Brain microvascular endothelial cell (primary cell): ENCODE measurements around the gene ZNF304.
A peak's percentile ranks its signal among the peaks of the same experiment; 100 is the strongest.

Experiments
- DNase-seq: peaks from one replicate; pipeline ENCODE4 v3.0.0-alpha.2; 2020
- H3K27ac ChIP-seq: fragments of 250-450 bp; sonication (Bioruptor Pico); 2 replicates; pipeline ENCODE4 v1.5.1; 2020; ENCODE audit warnings: mild to moderate bottlenecking, moderate library complexity
- H3K27me3 ChIP-seq: fragments of 250-450 bp; sonication (Bioruptor Pico); replicated peaks from 2 replicates; pipeline ENCODE4 v1.5.1; 2020; ENCODE audit warnings: mild to moderate bottlenecking
- H3K36me3 ChIP-seq: fragments of 250-450 bp; sonication (Bioruptor Pico); replicated peaks from 2 replicates; pipeline ENCODE4 v1.5.1; 2020; ENCODE audit warnings: mild to moderate bottlenecking
- H3K4me3 ChIP-seq: 2 replicates; pipeline ENCODE4 v1.5.1; 2011; ENCODE audit warnings: low read depth, mild to moderate bottlenecking, control low read depth, low read length, moderate library complexity
- in situ Hi-C: cut with HindIII; loops from 2 replicates; pipeline ENCODE4 v1.10.0; 2017; ENCODE audit warnings: low sequenced_read_pairs, low pct_ligation_motif_present
- TF ChIP-seq, protein P1 (sequence below): IDR thresholded peaks from 2 replicates; pipeline ENCODE4 v1.5.1; 2011; ENCODE audit warnings: low read depth, mild to moderate bottlenecking, moderate library complexity, low read length, control low read depth, inconsistent platforms; ENCODE audit errors: missing control alignments

The ZNF304 gene

DNA sequence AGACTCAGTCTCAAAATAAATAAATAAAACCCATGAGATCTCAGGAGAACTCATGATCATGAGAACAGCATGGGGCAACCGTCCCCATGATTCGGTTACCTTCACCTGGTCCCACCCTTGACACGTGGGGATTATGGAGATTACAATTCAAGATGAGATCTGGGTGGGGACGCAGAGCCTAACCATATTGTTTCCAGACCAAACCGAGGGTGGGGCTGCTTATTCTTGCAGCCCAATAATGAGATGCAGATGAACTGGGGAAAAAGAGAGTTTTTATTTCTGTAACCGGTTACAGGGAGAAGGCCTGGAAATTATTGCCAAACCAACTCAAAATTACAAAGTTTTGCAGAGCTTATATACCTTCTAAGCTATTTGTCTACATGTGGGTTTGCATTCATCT, 25.1 kb downstream of the ZNF304 start:
- DNase-seq = no peak
- in situ Hi-C loops = no loop called here
- TF ChIP-seq, protein P1, sequence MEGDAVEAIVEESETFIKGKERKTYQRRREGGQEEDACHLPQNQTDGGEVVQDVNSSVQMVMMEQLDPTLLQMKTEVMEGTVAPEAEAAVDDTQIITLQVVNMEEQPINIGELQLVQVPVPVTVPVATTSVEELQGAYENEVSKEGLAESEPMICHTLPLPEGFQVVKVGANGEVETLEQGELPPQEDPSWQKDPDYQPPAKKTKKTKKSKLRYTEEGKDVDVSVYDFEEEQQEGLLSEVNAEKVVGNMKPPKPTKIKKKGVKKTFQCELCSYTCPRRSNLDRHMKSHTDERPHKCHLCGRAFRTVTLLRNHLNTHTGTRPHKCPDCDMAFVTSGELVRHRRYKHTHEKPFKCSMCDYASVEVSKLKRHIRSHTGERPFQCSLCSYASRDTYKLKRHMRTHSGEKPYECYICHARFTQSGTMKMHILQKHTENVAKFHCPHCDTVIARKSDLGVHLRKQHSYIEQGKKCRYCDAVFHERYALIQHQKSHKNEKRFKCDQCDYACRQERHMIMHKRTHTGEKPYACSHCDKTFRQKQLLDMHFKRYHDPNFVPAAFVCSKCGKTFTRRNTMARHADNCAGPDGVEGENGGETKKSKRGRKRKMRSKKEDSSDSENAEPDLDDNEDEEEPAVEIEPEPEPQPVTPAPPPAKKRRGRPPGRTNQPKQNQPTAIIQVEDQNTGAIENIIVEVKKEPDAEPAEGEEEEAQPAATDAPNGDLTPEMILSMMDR = no peak
- Histone ChIP-seq H3K27me3 (no peaks in the 10 kb centered on the region), H3K36me3 (peaks cover 36% of the 10 kb centered on the region), H3K4me3 (no peak overlapping the region), H3K27ac (no peak overlapping the region)

DNA sequence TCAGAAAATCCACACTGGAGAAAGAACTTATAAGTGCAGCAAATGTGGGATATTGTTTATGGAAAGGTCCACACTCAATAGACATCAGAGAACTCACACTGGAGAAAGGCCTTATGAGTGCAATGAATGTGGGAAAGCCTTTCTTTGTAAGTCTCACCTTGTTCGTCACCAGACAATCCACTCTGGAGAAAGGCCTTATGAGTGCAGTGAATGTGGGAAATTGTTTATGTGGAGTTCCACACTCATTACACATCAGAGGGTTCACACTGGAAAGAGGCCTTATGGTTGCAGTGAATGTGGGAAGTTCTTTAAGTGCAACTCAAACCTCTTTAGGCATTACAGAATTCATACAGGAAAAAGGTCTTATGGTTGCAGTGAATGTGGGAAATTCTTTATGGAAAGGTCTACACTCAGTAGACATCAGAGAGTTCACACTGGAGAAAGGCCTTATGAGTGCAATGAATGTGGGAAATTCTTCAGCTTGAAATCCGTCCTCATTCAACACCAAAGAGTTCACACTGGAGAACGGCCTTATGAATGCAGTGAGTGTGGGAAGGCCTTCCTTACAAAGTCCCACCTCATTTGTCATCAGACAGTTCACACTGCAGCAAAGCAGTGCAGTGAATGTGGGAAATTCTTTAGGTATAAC, 26.6 kb downstream of the ZNF304 start:
- H3K4me3 ChIP-seq = no peak overlapping the region
- H3K27me3 ChIP-seq = no peaks in the 10 kb centered on the region
- H3K36me3 ChIP-seq = peaks cover 31% of the 10 kb centered on the region
- TF ChIP-seq, protein P1 = no peak
- in situ Hi-C loops = no loop called here
- no peak overlapping the region for H3K27ac ChIP-seq
- DNase-seq = no peak

DNA sequence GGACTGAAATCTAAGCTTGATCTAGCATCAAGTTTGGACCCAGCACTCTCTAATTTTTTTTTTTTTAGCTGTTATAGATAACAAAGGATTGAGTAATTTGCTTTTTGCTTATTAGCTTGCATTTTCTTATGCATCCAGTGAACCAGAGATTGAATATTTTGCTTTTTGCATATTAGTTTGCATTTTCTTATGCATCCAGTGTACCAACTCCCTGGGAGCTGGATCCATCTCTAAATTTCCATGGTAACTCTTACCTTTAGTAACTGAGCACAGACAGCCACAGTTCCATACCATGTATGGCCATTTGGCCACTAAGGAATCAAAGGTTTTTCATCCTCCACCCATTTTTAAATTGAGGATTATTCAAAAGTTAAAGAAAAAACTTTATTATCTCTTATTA, 29.9 kb downstream of the ZNF304 start:
- DNase-seq = no peak
- Histone ChIP-seq H3K36me3 (peaks cover 14% of the 10 kb centered on the region), H3K27me3 (no peaks in the 10 kb centered on the region), H3K27ac (no peak overlapping the region), H3K4me3 (no peak overlapping the region)
- in situ Hi-C loops = no loop called here
- TF ChIP-seq, protein P1 = no peak

DNA sequence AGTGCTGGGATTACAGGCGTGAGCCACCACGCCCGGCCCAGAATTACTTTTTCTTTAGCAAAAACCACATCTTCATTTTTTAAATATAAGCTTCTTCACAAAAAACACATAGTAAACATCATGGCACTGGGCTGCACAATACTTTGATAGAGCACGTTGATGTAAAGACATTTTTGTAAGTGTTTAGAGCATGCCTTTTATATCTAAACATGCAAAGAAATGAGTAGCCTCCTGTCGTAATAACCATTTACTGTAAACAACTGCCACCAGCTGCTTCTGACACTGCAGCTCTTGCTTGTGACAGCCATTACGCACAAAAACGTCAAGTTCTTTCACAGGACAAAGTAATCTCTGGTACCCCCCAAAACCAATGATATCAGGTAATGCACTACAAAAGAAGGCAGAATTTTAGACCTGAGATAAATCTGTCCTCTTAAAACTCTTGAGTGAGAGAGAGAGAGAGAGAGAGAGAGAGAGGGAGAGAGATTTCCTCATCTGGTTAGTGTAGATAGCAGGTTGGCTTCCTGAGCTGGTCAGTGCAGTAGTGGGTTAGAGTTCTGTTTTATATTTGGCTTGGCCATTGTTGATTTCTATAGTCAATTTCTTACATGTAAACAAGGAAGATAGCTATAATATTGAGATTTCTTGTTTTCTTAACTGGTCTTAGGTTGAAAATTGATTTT, 31.9 kb downstream of the ZNF304 start:
- no peak for DNase-seq
- Histone ChIP-seq H3K27ac (no peak overlapping the region), H3K36me3 (no peaks in the 10 kb centered on the region), H3K27me3 (no peaks in the 10 kb centered on the region), H3K4me3 (no peak overlapping the region)
- TF ChIP-seq, protein P1 = no peak
- in situ Hi-C loops = no loop called here

DNA sequence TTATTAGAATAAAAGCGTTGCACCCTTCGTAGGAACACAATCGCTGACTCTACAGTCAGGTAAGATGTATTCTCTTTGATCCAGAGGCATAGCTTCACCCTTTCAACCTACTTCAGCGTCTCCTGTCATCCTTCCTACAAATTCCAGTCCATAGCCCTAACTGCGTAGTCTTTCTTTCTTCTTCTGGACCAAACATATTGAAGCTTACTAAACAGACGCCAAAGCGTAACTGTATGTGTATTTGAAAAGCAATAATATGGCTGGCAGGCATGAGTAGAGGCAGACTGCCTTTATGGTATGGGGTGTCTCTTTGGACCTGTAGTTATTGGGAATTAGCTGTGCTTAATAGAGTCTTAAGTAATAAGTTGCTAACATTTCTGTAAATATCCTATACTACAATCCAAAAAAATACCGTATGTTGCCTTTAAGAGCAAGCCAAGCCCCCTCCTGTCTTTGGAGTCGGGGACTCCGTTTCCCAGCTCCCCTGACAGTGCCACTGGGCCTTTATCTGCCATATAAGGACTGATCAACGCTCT, 38.2 kb downstream of the ZNF304 start:
- TF ChIP-seq, protein P1 = no peak

More for the DNA sequence above, 38.2 kb downstream of the ZNF304 start:
- in situ Hi-C loops = no loop called here
- Histone ChIP-seq H3K4me3 (peak overlapping the region; percentile 91), H3K36me3 (peaks cover 5% of the 10 kb centered on the region), H3K27ac (peak overlapping the region; percentile 67), H3K27me3 (no peaks in the 10 kb centered on the region)
- DNase-seq = no peak
